K562 (cell line): Measurements from ENCODE around the gene DPP10. TPM values are rescaled to one million over a fixed set of nuclear protein-coding genes. Genes with fewer than 3 reads are reported as not detected.

Experiments
- ATAC-seq: fragments of 200-7000 bp; cut with Tn5 transposase; 3 replicates; pipeline ENCODE4 v1.9.1; 2020; ENCODE audit warnings: moderate library complexity
- BruUV-seq: library from RNA; stranded (reverse); fragments of 400-500 nt; replicated peaks from 2 replicates; lab custom pipeline; 2021; lab: Mats Ljungman, UMichigan
- CTCF ChIA-PET: fragments of 300-600 bp; formaldehyde crosslinking; extraction: SDS; loops from one replicate; lab custom pipeline; 2021; ENCODE audit warnings: low intra/inter-chr PET ratio; lab: Yijun Ruan, JAX
- POLR2A ChIA-PET: fragments of 300-600, 350-650 bp; sonication (Branson Sonifier 250); formaldehyde crosslinking; extraction: SDS; loops from one replicate; lab custom pipeline; 2021; ENCODE audit warnings: antibody characterized with exemption, inconsistent platforms; lab: Yijun Ruan, JAX
- DNase-seq, 4 experiments: peaks; one replicate each; pipeline versions ENCODE4 v3.0.0 to v3.0.0-alpha.2; 2011 to 2018; ENCODE audit warnings: low spot score in 3 of 4, mixed read lengths in 3 of 4; ENCODE audit errors: extremely low read depth in 1 of 4
- FAIRE-seq: peaks from 2 replicates; lab custom pipeline; 2011; peaks lifted over from hg19 to GRCh38; lab: Jason Lieb, UNC
- H2AFZ ChIP-seq: 2 replicates; pipeline ENCODE4 v1.6.0; 2011; ENCODE audit warnings: low read depth, low read length, control low read depth, inconsistent platforms
- H3K27ac ChIP-seq: fragments of 200-600 bp; 3 replicates; pipeline ENCODE4 v1.8.0; 2011; ENCODE audit warnings: low read depth, mild to moderate bottlenecking, control low read depth, inconsistent platforms, low read length, moderate library complexity, mixed read lengths; ENCODE audit errors: extremely low read depth
- H3K27me3 ChIP-seq, 2 experiments: fragments of 300-600 bp in 1 of 2; 2 replicates in 1 of 2; 3 replicates in 1 of 2; pipeline versions ENCODE4 v1.6.0 to v1.8.0; 2011; ENCODE audit warnings: inconsistent platforms in 2 of 2, low read length in 2 of 2, mild to moderate bottlenecking in 1 of 2, mixed read lengths in 1 of 2, moderate library complexity in 1 of 2; ENCODE audit not compliant: control insufficient read depth in 2 of 2, insufficient read depth in 2 of 2
- H3K36me3 ChIP-seq: fragments of 300-600 bp; 3 replicates; pipeline ENCODE4 v1.8.0; 2011; ENCODE audit warnings: mild to moderate bottlenecking, low read length, inconsistent platforms; ENCODE audit not compliant: control insufficient read depth, insufficient read depth
- H3K4me1 ChIP-seq, 2 experiments: fragments of 200-600 bp in 1 of 2; replicated peaks in 1 of 2; 2 replicates in 1 of 2; 3 replicates in 1 of 2; pipeline versions ENCODE4 v1.5.1 to v1.8.0; 2011; ENCODE audit warnings: inconsistent platforms in 2 of 2, low read length in 2 of 2, mild to moderate bottlenecking in 1 of 2, mixed read lengths in 1 of 2, moderate library complexity in 1 of 2; ENCODE audit not compliant: control insufficient read depth in 2 of 2, insufficient read depth in 2 of 2
- H3K4me2 ChIP-seq: 2 replicates; pipeline ENCODE4 v1.6.1; 2011; ENCODE audit warnings: low read length, control low read depth, inconsistent platforms, mixed read lengths; ENCODE audit not compliant: insufficient read depth
- H3K4me3 ChIP-seq: fragments of 200-600 bp; sonication (generic), shearing (Covaris generic); 2 replicates; pipeline ENCODE4 v1.5.1; 2016; ENCODE audit warnings: control low read depth, inconsistent platforms
- H3K79me2 ChIP-seq: fragments of 200-600 bp; 3 replicates; pipeline ENCODE4 v1.8.0; 2011; ENCODE audit warnings: low read length, inconsistent platforms; ENCODE audit not compliant: control insufficient read depth, insufficient read depth
- H3K9ac ChIP-seq, 2 experiments: 2 replicates each; pipeline versions ENCODE4 v1.6.0 to v1.6.1; 2011; ENCODE audit warnings: low read depth in 2 of 2, low read length in 2 of 2, control low read depth in 1 of 2, inconsistent platforms in 1 of 2, mild to moderate bottlenecking in 1 of 2, mixed read lengths in 1 of 2; ENCODE audit not compliant: insufficient read depth in 1 of 2
- H3K9me1 ChIP-seq: one replicate; pipeline ENCODE4 v1.6.0; 2011; ENCODE audit warnings: inconsistent platforms, mild to moderate bottlenecking, low read length, moderate library complexity; ENCODE audit not compliant: control insufficient read depth, insufficient read depth
- H3K9me3 ChIP-seq: replicated peaks from 2 replicates; pipeline ENCODE4 v1.5.1; 2011; ENCODE audit warnings: low read depth, low read length, inconsistent platforms; ENCODE audit not compliant: control insufficient read depth, insufficient read depth
- H4K20me1 ChIP-seq: replicated peaks from 2 replicates; pipeline ENCODE4 v1.6.1; 2011; ENCODE audit warnings: low read length, inconsistent platforms, mixed read lengths; ENCODE audit not compliant: control insufficient read depth, insufficient read depth
- FOXP1 ChIP-seq: sonication (generic); formaldehyde crosslinking; IDR thresholded peaks from 2 replicates; pipeline ENCODE4 v1.8.0; 2022; ENCODE audit warnings: mild to moderate bottlenecking, missing genetic modification reagents
- RBM14 ChIP-seq: fragments of 200-400 bp; formaldehyde crosslinking; IDR thresholded peaks from 2 replicates; pipeline ENCODE4 v1.6.1; 2018; ENCODE audit warnings: low read depth, mild to moderate bottlenecking, low read length, moderate library complexity, borderline replicate concordance; ENCODE audit not compliant: insufficient read depth
- RBM39 ChIP-seq: fragments of 200-400 bp; formaldehyde crosslinking; optimal IDR thresholded peaks from 2 replicates; pipeline ENCODE3; 2018; ENCODE audit warnings: low read depth, low read length
- SRF ChIP-seq, 2 experiments: fragments of 250-450, 450-650 bp in 1 of 2; sonication (Bioruptor Pico) in 1 of 2; sonication (generic) in 1 of 2; formaldehyde crosslinking; IDR thresholded peaks; 2 replicates each; pipeline versions ENCODE4 v1.5.0 to v1.5.1; 2020 to 2022; ENCODE audit warnings: mild to moderate bottlenecking in 1 of 2, missing genetic modification reagents in 1 of 2
- ZNF165 ChIP-seq: fragments of 250-450 bp; sonication (Bioruptor Pico); IDR thresholded peaks from 2 replicates; pipeline ENCODE4 v1.4.0; 2020; ENCODE audit warnings: borderline replicate concordance
- ZNF583 ChIP-seq: fragments of 250-450 bp; sonication (Bioruptor Pico); IDR thresholded peaks from 2 replicates; pipeline ENCODE4 v1.4.0; 2020
- ZNF780A ChIP-seq: fragments of 250-450 bp; sonication (Bioruptor Pico); IDR thresholded peaks from 2 replicates; pipeline ENCODE4 v1.5.0; 2021; ENCODE audit warnings: mild to moderate bottlenecking
- ZNF79 ChIP-seq: fragments of 250-450 bp; sonication (Bioruptor Pico); IDR thresholded peaks from 2 replicates; pipeline ENCODE4 v1.4.0; 2020; ENCODE audit warnings: low read depth, mild to moderate bottlenecking, moderate library complexity
- WGBS: fragments of 100-300 bp; shearing (Covaris generic); methylation state at CpG from one replicate; pipeline ENCODE4 v1.1.6; 2016; ENCODE audit warnings: low coverage, mixed read lengths; ENCODE audit not compliant: insufficient coverage; ENCODE audit errors: missing lambda C conversion rate; 5-methylcytosine and 5-hydroxymethylcytosine counted together
- in situ Hi-C: fragments of 300-500 bp; cut with MboI; formaldehyde crosslinking; loops from 4 replicates; pipeline ENCODE4 v1.15.0; 2018; ENCODE audit warnings: inconsistent platforms, mixed read lengths
- intact Hi-C: fragments of 100-400 bp; cut with micrococcal nuclease; formaldehyde crosslinking; loops from 2 replicates; pipeline ENCODE4 v1.14.2; 2022
- polyA plus RNA-seq, 8 experiments: library from polyadenylated mRNA; depleted of rRNA in 4 of 8; stranded (reverse) in 5 of 8; unstranded in 3 of 8; fragments of >200 nt; fragmentation: Nextera tagmentation in 2 of 8; fragmentation: Illumina TruSeq in 1 of 8; extraction: Ambion mirVana in 2 of 8; extraction: Trizol in 1 of 8; gene quantifications; 2 replicates each; pipeline versions ENCODE4 v1.2.1 to v1.2.3, GENCODE V29; 2011 to 2014; ENCODE audit warnings: inconsistent platforms in 1 of 8, missing spikeins in 1 of 8
- total RNA-seq, 7 experiments: library from RNA; depleted of rRNA in 6 of 7; stranded (reverse); fragments of >200 nt in 6 of 7; fragmentation: Illumina TruSeq in 2 of 7; extraction: Trizol in 2 of 7; gene quantifications; 2 replicates each; pipeline versions ENCODE4 v1.2.1 to v1.2.3, GENCODE V29; 2011 to 2021; ENCODE audit warnings: low replicate concordance in 1 of 7
- TF ChIP-seq, protein P1 (sequence below), 2 experiments: IDR thresholded peaks; 2 replicates each; pipeline ENCODE4 v1.6.1; 2011; ENCODE audit warnings: borderline replicate concordance in 1 of 2, control low read depth in 1 of 2, low read depth in 1 of 2, low read length in 1 of 2, mild to moderate bottlenecking in 1 of 2, mixed read lengths in 1 of 2, moderate library complexity in 1 of 2; ENCODE audit not compliant: insufficient read depth in 1 of 2, insufficient read length in 1 of 2, poor library complexity in 1 of 2, severe bottlenecking in 1 of 2; ENCODE audit errors: extremely low read depth in 1 of 2
- TF ChIP-seq, protein P2 (sequence below): fragments of 250-450 bp; sonication (Bioruptor Pico); IDR thresholded peaks from 2 replicates; pipeline ENCODE4 v1.4.0; 2020; ENCODE audit warnings: mild to moderate bottlenecking, moderate library complexity
- TF ChIP-seq, protein P3 (sequence below): fragments of 450-650 bp; formaldehyde crosslinking; IDR thresholded peaks from 2 replicates; pipeline ENCODE4 v1.4.0; 2022; ENCODE audit warnings: mild to moderate bottlenecking, moderate library complexity
- TF ChIP-seq, protein P4 (sequence below): fragments of 450-650 bp; conservative IDR thresholded peaks from 2 replicates; pipeline ENCODE4 v1.6.1; 2016; ENCODE audit warnings: missing genetic modification characterization, low read depth, mild to moderate bottlenecking, control low read depth, missing compliant biosample characterization
- TF ChIP-seq, protein P5 (sequence below), 2 experiments: fragments of 450-650 bp in 1 of 2; sonication (generic) in 1 of 2; formaldehyde crosslinking in 1 of 2; IDR thresholded peaks in 1 of 2; conservative IDR thresholded peaks in 1 of 2; 2 replicates each; pipeline versions ENCODE4 v1.6.1 to v1.8.1; 2016 to 2023; ENCODE audit warnings: mild to moderate bottlenecking in 2 of 2, moderate library complexity in 2 of 2, inconsistent platforms in 1 of 2, missing genetic modification reagents in 1 of 2
- TF ChIP-seq, protein P6 (sequence below): fragments of 450-650 bp; formaldehyde crosslinking; IDR thresholded peaks from 2 replicates; pipeline ENCODE4 v1.4.0; 2020; ENCODE audit warnings: mild to moderate bottlenecking, moderate library complexity

DPP10 gene
- total and polyA plus RNA-seq, 9 of the 15 experiments (the other 6 are each of a cell fraction or from before 2014, with no cell fraction given), result not detected

DNA sequence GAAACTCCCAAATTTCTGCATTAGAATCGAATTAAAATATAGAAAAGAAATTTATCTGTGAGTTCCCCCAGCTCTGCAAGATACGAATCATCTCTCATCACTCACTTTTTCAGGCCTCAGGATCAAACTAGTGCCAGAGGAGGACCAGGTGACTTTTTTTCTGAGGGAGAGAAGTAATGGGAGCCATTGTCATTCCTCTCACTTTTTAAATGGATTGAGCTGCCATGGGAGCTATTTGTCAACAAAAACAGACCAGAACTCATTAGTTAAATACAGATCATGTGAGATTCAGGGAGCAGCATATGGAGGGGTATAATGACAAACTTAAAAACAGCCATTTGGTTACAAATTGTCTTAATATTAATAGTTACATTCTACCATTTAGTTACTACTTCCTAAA is 594.4 kb downstream of the DPP10 start:
- Histone ChIP-seq H3K4me1 (no peaks in the 10 kb centered on the region), H3K9me3 (no peaks in the 10 kb centered on the region; the same call in 1 of the 2 replicates), H3K79me2 (no peaks in the 10 kb centered on the region), H2AFZ (no peak overlapping the region), H3K9me1 (no peaks in the 10 kb centered on the region), H3K27ac (no peak overlapping the region), H3K4me2 (no peak overlapping the region), H3K9ac (no peak overlapping the region), H3K27me3 (no peaks in the 10 kb centered on the region), H4K20me1 (no peaks in the 10 kb centered on the region), H3K36me3 (no peaks in the 10 kb centered on the region), H3K4me3 (no peak overlapping the region)
- BruUV-seq, result no TSS peak
- DNase-seq, result no peak
- ATAC-seq, result no peak
- in situ Hi-C loops (no loop called here), intact Hi-C loops (no loop called here)
- POLR2A ChIA-PET, result no interaction called here
- 0% methylated on average over 2 of the region's 2 CpGs for WGBS
- no peak for FAIRE-seq
- CTCF ChIA-PET, result no interaction called here
- TF ChIP-seq RBM14 (no peak), RBM39 (no peak), ZNF583 (CRISPR knock-in tag) (no peak), SRF (CRISPR knock-in tag; IDR thresholded peaks at IDR 0.05) (no peak), ZNF780A (no peak), FOXP1 (CRISPR knock-in tag) (no peak), ZNF165 (no peak), ZNF79 (CRISPR knock-in tag) (no peak)
- TF ChIP-seq, protein P1, sequence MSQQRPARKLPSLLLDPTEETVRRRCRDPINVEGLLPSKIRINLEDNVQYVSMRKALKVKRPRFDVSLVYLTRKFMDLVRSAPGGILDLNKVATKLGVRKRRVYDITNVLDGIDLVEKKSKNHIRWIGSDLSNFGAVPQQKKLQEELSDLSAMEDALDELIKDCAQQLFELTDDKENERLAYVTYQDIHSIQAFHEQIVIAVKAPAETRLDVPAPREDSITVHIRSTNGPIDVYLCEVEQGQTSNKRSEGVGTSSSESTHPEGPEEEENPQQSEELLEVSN (IDR thresholded peaks at IDR 0.05; ENCODE audit: borderline replicate concordance in 1 of 2, extremely low read depth in 1 of 2, insufficient read depth in 1 of 2, insufficient read length in 1 of 2, low read depth in 1 of 2, low read length in 1 of 2, poor library complexity in 1 of 2, severe bottlenecking in 1 of 2), result no peak
- TF ChIP-seq, protein P2, sequence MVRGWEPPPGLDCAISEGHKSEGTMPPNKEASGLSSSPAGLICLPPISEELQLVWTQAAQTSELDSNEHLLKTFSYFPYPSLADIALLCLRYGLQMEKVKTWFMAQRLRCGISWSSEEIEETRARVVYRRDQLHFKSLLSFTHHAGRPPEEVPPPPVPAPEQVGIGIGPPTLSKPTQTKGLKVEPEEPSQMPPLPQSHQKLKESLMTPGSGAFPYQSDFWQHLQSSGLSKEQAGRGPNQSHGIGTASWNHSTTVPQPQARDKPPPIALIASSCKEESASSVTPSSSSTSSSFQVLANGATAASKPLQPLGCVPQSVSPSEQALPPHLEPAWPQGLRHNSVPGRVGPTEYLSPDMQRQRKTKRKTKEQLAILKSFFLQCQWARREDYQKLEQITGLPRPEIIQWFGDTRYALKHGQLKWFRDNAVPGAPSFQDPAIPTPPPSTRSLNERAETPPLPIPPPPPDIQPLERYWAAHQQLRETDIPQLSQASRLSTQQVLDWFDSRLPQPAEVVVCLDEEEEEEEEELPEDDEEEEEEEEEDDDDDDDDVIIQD (CRISPR knock-in tag), result no peak
- TF ChIP-seq, protein P3, sequence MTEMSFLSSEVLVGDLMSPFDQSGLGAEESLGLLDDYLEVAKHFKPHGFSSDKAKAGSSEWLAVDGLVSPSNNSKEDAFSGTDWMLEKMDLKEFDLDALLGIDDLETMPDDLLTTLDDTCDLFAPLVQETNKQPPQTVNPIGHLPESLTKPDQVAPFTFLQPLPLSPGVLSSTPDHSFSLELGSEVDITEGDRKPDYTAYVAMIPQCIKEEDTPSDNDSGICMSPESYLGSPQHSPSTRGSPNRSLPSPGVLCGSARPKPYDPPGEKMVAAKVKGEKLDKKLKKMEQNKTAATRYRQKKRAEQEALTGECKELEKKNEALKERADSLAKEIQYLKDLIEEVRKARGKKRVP, result no peak
- TF ChIP-seq, protein P4, sequence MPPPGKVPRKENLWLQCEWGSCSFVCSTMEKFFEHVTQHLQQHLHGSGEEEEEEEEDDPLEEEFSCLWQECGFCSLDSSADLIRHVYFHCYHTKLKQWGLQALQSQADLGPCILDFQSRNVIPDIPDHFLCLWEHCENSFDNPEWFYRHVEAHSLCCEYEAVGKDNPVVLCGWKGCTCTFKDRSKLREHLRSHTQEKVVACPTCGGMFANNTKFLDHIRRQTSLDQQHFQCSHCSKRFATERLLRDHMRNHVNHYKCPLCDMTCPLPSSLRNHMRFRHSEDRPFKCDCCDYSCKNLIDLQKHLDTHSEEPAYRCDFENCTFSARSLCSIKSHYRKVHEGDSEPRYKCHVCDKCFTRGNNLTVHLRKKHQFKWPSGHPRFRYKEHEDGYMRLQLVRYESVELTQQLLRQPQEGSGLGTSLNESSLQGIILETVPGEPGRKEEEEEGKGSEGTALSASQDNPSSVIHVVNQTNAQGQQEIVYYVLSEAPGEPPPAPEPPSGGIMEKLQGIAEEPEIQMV, result no peak
- TF ChIP-seq, protein P5, sequence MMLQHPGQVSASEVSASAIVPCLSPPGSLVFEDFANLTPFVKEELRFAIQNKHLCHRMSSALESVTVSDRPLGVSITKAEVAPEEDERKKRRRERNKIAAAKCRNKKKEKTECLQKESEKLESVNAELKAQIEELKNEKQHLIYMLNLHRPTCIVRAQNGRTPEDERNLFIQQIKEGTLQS (IDR thresholded peaks at IDR 0.05), result no peak
- TF ChIP-seq, protein P5 (CRISPR knock-in tag; conservative IDR thresholded peaks at IDR 0.05), result no peak
- TF ChIP-seq, protein P6, sequence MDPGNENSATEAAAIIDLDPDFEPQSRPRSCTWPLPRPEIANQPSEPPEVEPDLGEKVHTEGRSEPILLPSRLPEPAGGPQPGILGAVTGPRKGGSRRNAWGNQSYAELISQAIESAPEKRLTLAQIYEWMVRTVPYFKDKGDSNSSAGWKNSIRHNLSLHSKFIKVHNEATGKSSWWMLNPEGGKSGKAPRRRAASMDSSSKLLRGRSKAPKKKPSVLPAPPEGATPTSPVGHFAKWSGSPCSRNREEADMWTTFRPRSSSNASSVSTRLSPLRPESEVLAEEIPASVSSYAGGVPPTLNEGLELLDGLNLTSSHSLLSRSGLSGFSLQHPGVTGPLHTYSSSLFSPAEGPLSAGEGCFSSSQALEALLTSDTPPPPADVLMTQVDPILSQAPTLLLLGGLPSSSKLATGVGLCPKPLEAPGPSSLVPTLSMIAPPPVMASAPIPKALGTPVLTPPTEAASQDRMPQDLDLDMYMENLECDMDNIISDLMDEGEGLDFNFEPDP (CRISPR knock-in tag), result no peak
